ENCODE data around the gene MR1.
A peak's percentile ranks its signal among the peaks of the same experiment; 100 is the strongest.

MR1 gene

GRCh38 chr1:181094416-181095212, 60.8 kb downstream of the MR1 start (continued):
- TF ChIP-seq ZNF692 (tag by site-specific recombination; IDR thresholded peaks at IDR 0.05): 0 out of 2 replicates have a peak, but pooled peaks have one; percentile 20
- TF ChIP-seq YY2 (tag by site-specific recombination; IDR thresholded peaks at IDR 0.05): no peak
- TF ChIP-seq, protein P1, sequence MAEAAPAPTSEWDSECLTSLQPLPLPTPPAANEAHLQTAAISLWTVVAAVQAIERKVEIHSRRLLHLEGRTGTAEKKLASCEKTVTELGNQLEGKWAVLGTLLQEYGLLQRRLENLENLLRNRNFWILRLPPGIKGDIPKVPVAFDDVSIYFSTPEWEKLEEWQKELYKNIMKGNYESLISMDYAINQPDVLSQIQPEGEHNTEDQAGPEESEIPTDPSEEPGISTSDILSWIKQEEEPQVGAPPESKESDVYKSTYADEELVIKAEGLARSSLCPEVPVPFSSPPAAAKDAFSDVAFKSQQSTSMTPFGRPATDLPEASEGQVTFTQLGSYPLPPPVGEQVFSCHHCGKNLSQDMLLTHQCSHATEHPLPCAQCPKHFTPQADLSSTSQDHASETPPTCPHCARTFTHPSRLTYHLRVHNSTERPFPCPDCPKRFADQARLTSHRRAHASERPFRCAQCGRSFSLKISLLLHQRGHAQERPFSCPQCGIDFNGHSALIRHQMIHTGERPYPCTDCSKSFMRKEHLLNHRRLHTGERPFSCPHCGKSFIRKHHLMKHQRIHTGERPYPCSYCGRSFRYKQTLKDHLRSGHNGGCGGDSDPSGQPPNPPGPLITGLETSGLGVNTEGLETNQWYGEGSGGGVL (tag by site-specific recombination; IDR thresholded peaks at IDR 0.05): no peak
- no peak for TF ChIP-seq ZNF169 (tag by site-specific recombination; IDR thresholded peaks at IDR 0.05)
- peak; percentile 50; the same call in 1 of the 2 replicates for TF ChIP-seq IKZF3 (tag by site-specific recombination; IDR thresholded peaks at IDR 0.05)
- TF ChIP-seq, protein P2, sequence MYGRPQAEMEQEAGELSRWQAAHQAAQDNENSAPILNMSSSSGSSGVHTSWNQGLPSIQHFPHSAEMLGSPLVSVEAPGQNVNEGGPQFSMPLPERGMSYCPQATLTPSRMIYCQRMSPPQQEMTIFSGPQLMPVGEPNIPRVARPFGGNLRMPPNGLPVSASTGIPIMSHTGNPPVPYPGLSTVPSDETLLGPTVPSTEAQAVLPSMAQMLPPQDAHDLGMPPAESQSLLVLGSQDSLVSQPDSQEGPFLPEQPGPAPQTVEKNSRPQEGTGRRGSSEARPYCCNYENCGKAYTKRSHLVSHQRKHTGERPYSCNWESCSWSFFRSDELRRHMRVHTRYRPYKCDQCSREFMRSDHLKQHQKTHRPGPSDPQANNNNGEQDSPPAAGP (tag by site-specific recombination; IDR thresholded peaks at IDR 0.05): peak; percentile 55; the same call in 1 of the 2 replicates
- peak; percentile 62; the same call in 1 of the 2 replicates for TF ChIP-seq ZEB2 (tag by site-specific recombination; IDR thresholded peaks at IDR 0.05)
- TF ChIP-seq KLF10 (tag by site-specific recombination; IDR thresholded peaks at IDR 0.05): peak; percentile 85
- TF ChIP-seq ZSCAN23 (tag by site-specific recombination; IDR thresholded peaks at IDR 0.05): peak; percentile 18; the same call in 1 of the 2 replicates
- TF ChIP-seq ZBTB7A (tag by site-specific recombination; IDR thresholded peaks at IDR 0.05; ENCODE audit: low read depth): no peak
- TF ChIP-seq ZNF549 (tag by site-specific recombination; IDR thresholded peaks at IDR 0.05): no peak
- TF ChIP-seq ZNF335 (tag by site-specific recombination; conservative IDR thresholded peaks at IDR 0.05): peak; percentile 47
- TF ChIP-seq ZSCAN16 (tag by site-specific recombination; IDR thresholded peaks at IDR 0.05): no peak
- 0 out of 2 replicates have a peak, but pooled peaks have one; percentile 67 for TF ChIP-seq ZNF37A (tag by site-specific recombination; IDR thresholded peaks at IDR 0.05)
- peak; percentile 60; the same call in 1 of the 2 replicates for TF ChIP-seq WT1 (tag by site-specific recombination; IDR thresholded peaks at IDR 0.05)
- TF ChIP-seq ZXDB (tag by site-specific recombination; IDR thresholded peaks at IDR 0.05): 0 out of 2 replicates have a peak, but pooled peaks have one; percentile 54
- peak; percentile 71; the same call in 1 of the 2 replicates for TF ChIP-seq OSR2 (tag by site-specific recombination; IDR thresholded peaks at IDR 0.05)
- no peak for TF ChIP-seq ZNF473 (tag by site-specific recombination; IDR thresholded peaks at IDR 0.05)
- TF ChIP-seq ZNF18 (tag by site-specific recombination; IDR thresholded peaks at IDR 0.05): no peak
- peak; percentile 50; the same call in 1 of the 2 replicates for TF ChIP-seq ZNF394 (tag by site-specific recombination; IDR thresholded peaks at IDR 0.05; ENCODE audit: borderline replicate concordance)
- TF ChIP-seq ZNF155 (tag by site-specific recombination; IDR thresholded peaks at IDR 0.05): no peak
- no peak for TF ChIP-seq ZNF292 (tag by site-specific recombination; IDR thresholded peaks at IDR 0.05; ENCODE audit: borderline replicate concordance, low read depth)

All from HEK293 (cell line).